NCI-H2227 treated with DMSO at 0.1 percent for 48 hours (cell line): Measurements from ENCODE around the gene NADK.

Experiments
- DNase-seq: peaks from one replicate; lab custom pipeline; 2025; lab: John Stamatoyannopoulos, UW

Gene NADK

DNA sequence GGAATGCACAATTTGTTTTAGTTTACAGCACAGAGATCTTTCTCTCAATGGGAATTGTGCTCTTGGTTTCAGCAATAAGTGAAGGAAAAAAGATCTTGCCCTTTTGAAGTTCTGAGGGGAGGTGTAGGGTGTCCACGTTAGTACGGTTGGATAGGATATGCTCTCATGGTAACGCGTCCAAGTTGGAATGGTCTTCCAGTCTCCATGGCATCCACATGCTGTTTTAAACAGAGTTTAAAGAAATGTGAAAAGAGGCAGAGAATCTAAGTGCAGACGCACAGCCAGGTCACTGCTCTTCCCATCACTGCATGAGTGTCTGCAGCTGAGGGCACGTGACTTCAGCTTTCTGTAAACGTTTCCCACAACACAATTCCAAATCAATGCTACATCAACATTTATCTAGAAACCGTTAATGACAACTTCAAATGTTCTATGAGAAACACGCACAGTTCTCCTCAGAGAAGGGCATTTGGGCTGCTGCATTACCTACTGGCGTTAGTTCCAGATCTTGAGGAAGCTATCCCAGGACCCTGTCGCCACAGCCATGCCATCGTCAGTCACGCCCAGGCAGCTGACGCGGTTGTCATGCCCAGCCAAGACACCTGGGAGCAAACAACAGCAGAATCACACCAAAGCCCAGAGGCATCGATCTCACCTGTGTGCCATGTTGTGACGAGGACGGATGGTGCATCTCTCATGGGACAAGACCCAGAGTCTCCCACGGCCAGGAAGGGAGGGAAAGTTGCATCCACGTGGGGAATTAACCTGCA is 8.8 kb upstream of the NADK start:
- no peak for DNase-seq

GRCh38 chr1:1785666-1786065 is 7.4 kb upstream of the NADK start:
- DNase-seq = no peak

GRCh38 chr1:1784933-1785332 is 6.7 kb upstream of the NADK start:
- no peak for DNase-seq

- DNase-seq = no peak
Measured at GRCh38 chr1:1783320-1783719, 5.0 kb upstream of the NADK start.

DNA sequence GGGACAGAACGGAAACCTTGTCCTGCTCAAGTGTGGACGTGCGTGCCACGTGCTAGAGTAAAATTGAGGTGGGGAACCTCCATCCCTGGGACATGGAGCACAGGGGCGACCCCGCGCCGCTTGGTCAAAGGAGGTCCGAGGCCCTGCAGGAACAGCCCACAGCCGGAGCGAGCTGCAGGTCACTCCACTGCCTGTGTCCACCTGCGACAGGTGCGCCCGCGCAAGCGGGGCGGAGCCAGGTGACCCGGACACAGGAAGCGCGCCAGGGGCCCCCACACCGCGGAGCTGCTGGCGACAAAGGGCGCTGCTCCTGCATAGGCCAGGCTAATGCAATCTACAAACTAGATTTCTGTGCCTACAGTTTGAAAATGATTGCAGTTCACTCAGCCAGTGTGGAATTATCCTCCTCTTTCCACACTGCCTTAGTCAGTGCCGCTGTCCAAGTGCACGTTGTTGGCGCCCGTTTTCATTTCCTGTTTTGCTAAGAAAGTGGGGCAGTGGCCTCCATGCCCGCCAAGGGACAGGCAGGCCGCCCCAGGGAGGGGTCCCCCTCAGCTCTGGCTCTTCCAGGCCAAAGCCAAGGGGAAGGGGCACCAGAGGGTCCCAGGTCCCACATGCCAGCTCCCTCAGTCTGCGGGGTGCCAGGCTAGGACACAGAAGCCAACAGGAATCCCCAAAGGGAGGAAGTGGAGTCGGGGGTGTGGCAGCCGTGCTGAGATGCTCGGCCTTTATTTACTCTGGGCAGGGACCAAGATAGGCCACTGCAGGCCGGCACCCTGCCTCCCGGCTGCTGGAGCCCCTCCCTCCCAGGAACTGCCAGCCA is 4.3 kb upstream of the NADK start:
- DNase-seq = no peak

GRCh38 chr1:1781526-1781903 is 3.2 kb upstream of the NADK start:
- DNase-seq = no peak

DNA sequence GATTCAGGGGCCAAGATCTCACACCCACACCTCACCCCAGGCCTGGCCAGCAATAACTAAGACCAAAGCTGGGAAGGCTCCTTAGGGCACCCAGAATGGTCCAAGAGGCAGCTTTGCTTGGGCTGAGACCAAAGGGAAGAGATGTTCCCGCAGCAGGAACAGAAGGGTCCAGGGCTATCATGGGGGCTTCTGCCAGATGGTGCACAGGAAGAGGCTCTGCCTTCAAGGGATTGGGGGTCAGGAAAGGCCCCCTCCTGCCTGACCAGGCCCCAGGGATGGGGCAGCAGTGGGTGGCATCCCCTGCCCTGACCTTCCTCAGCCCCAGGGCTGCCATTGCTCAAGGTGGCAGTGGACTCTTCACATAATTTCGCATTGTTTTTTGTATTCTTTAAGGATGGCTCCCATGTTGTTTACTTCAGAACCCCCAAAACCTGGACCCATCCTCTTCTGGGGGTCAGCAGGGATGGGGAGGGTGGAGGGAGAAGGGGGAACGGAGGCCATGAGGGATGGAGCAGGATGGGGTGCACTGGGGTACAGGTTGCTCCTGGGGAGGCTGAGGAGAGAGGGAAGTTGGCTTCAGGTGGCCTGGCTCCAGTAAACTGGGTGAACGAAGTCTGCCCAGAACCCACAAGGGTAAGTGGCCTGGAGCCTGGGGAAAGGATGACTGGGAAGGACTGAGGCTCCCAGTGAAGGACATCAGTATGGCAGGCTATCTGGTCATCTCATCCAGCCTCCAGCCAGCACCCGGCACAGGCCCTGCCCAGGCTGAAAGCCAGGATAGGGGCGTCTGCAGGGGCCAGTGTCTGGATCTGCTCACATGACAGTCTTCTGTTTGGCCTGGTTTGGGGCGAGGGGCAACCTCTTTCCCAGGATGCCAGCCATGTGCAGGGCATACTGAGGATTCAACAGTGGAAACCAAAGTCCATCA is 2.6 kb upstream of the NADK start:
- no peak for DNase-seq

- DNase-seq = no peak
Measured at GRCh38 chr1:1779691-1780597, 1.7 kb upstream of the NADK start.

DNA sequence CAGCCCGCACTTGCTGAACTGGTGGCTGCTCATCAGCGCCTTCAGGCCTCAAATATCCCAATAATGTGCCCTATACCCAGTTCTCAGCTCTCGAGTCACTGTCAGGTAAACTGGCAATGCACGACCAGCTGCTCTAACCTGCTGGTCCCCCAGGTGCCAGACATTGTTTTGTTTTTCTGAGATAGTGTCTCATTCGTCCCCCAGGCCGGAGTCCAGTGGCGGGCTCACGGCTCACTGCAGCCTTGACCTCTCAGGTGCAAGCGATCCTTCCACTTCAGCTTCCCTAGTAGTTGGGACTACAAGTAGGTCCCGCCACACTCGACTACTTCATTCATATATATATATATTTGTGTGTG is 1.0 kb upstream of the NADK start:
- DNase-seq = no peak

DNA sequence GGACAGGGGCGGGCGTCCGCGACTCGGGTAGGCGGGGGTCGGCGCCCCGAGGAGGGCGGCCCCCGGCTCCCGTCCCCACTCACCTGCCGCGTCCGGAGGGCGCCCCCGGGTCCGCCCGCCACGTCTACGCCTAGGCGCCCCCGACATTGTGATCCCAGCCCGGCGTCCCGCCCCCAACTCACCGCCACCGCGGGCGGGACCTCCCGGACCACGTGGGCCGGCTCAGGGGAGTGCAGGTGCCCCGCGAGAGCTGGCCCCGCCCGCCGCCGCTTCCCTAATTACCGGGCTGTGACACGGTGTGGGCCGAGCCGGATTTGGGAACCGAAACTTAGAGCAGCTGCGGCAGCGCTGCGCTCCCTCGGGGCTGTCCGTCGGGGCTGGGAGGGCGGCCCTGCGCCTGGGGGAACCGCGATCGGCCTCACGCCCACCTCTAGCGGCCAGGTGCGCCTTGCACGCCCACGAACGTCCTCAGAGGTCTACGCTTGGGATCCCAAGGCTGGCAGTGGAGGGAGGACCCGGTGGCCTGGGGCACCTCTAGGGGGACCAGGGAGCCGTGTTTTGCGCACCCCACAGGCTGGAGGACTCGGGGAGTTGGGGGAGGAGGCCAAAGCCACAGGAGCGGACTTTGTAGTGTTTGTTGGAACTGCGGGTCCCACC is 521 bp upstream of the NADK start:
- DNase-seq = peak; percentile 45

GRCh38 chr1:1777583-1777899 is 729 bp downstream of the NADK start:
- DNase-seq = no peak

DNA sequence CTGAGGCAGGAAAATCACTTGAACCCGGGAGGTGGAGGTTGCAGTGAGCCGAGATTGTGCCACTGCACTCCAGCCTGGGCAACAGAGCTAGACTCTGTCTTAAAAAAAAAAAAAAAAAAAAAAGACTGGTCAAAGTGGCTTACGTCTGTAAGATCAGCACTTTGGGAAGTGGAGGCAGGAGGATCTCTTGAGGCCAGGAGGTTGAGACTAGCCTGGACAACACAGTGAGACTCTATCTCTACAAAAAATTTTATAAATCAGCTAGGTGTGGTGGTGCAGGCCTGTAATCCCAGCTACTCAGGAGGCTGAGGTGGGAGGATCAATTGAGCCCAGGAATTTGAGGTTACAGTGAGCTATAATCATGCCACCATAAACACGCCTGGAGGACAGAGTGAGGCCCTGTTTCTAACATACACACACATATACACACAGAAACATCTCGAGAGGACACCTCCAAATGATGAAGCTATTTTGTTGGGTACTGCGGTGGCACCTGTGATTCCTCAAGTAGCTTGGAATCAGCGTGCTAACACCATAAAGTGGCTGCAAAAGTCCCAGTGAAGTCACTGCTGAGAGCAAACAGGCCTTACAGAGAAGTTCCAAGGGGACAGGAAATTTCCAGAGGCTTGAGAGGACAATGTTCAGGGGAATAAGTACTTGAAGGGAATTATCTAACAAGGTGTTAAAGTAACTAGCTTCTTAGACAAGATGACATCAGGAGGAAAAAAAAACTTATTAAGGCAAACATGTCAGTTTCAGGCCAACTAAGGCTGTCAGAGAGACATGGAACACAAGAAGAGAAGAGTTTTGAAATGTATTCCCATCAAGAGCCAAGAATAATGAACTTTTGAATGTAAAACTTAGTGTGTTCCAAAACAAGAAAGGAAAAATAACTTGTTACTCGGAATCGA is 1.3 kb downstream of the NADK start:
- DNase-seq = no peak

GRCh38 chr1:1775327-1776226 is 2.7 kb downstream of the NADK start:
- DNase-seq = no peak

DNA sequence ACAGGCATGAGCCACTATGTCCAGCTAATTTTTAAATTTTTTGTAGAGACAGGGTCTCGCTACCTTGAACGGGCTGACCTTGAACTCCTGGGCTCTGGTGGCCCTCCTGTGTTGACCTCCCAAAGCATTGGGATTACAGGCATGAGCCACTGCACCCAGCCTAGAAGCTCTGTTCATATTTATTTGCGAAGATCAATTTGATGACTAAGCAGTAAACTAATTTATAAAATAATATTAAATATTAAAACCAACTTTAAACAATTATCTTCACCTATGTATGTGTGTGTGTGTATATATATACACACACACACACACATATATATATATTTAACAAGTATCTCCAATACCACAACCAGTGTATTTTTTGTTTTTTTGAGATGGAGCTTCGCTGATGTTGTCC is 4.4 kb downstream of the NADK start:
- DNase-seq = no peak

- DNase-seq = no peak
Measured at GRCh38 chr1:1771096-1771495, 7.2 kb downstream of the NADK start.

DNA sequence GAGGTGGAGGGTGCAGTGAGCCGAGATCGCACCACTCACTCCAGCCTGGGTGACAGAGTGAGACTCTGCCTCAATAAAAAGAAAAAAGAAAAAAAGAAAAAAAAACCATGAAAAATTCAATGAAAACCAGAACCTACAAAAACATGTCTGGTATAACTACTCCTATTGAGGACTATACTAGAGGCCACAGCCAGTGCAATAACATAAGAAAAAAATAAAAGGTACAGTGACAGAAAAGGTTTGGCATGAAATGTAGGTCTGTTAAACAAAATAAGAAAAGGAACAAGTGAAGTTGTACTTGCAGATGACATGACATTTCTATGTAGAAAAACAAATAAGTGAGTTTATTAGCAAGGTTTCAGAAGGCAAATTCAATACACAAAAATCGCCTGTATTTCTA is 8.2 kb downstream of the NADK start:
- no peak for DNase-seq

DNA sequence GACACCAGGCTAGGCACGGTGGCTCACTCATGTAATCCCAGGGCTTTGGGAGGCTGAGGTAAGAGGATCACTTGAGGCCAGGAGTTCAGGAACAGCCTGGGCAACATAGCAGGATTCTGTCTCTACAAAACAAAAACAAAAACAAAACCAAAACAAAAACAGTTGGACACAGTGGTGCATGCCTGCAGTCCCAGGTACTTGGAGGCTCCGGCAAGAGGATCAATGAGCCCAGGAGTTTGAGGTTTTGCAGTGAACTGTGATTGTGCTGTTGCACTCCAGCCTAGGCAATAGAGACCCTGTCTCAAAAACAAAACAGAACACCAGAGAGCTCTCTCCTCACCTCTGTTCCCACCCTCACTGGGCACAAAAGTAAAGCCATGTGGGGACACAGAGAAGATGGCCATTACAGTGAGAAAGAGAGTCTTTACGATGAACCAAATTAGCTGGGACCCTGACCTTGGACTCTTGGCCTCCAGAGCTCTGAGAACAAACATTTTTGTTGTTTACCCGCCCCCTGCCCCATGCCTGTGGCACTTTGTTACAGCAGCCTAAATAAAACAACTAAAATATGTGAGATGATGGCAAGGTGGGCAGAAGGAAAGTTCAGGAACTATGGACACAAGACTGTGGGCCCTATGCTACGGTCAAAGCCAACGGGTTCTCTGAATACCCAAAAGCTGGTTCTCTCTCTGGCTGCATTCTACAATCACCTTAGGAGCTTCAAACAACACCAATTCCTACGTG is 9.8 kb downstream of the NADK start:
- DNase-seq = no peak

- DNase-seq = no peak
Measured at GRCh38 chr1:1764876-1765470, 13.3 kb downstream of the NADK start.
